Breast epithelium (tissue), 3 donors: ENCODE measurements around the gene SNX1.

Experiments used
- POLR2A ChIP-seq: fragments of 450-650 bp; IDR thresholded peaks from one replicate; pipeline ENCODE4 v1.6.1; 2016; ENCODE audit warnings: antibody characterized with exemption, mild to moderate bottlenecking, moderate library complexity
- POLR2AphosphoS5 ChIP-seq, 3 donors: sonication (generic); formaldehyde crosslinking; IDR thresholded peaks; one replicate each; pipeline ENCODE4 v1.6.1; 2017; ENCODE audit warnings: antibody characterized with exemption in 3 of 3

DNA sequence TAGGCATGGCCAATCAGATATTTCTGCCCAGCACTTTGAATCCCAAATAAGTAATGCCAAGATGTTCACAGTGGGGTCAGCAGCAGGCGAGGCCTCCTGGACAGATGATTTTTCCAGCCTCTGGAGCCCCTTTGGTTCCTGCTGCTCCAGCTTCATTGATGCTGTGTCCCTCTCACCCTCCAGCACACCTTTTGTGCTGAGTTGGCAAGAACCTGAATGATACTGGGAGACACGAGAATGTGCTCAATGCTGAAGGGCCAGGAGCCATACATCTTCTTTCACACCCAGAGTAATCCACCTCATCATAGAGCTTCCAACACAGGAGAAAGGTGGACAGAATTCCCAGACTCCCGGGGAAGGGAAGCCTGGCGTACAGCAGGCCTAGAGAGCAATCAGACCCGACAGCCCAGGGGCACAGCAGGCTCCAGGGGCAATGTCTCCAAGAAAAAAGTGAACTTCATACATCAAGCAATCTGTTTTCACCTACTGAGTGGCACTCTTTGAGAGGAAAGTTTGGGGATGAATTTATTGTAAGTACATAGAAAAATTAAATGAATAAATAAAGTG, 42.8 kb upstream of the SNX1 start:
- TF ChIP-seq POLR2A (no peak), POLR2AphosphoS5 (IDR thresholded peaks at IDR 0.05) (no peak)
